Stimulated activated CD8-positive, alpha-beta memory T cell treated with anti-CD3 and anti-CD28 coated beads, Interleukin-15, amount 100 ng/mL, for 1 hour (primary cell): ENCODE measurements around the gene PRR20B.
"Not testable (repeated sequence)": the region's sequence is repeated elsewhere in the genome, so short reads cannot be mapped to it uniquely, and the experiment has no call there.

Source experiments
- DNase-seq: peaks from one replicate; pipeline ENCODE4 v3.0.0-alpha.2; 2020; ENCODE audit warnings: low read depth

The PRR20B gene

GRCh38 chr13:57147188-57147587 is at the start of gene PRR20B:
Gene PRR20B (plus strand): TSS chr13:57147488. CDS start chr13:57147875, 387 bp downstream.
- not testable (repeated sequence) for DNase-seq

- no peak for DNase-seq
These were observed 32.3 kb upstream of the PRR20B start for GRCh38 chr13:57114945-57115344.

- DNase-seq: no peak
These were observed 23.6 kb upstream of the PRR20B start for GRCh38 chr13:57123681-57124080.

GRCh38 chr13:57128909-57129308 is 18.4 kb upstream of the PRR20B start:
- no peak for DNase-seq

GRCh38 chr13:57136093-57136492 is 11.2 kb upstream of the PRR20B start:
- no peak for DNase-seq

- DNase-seq: no peak
These were observed 9.7 kb upstream of the PRR20B start for GRCh38 chr13:57137585-57137984.

- no peak for DNase-seq
These were observed 8.3 kb upstream of the PRR20B start for GRCh38 chr13:57138988-57139387.

- not testable (repeated sequence) for DNase-seq
These were observed 7.5 kb upstream of the PRR20B start for GRCh38 chr13:57139781-57140180.

- not testable (repeated sequence) for DNase-seq
These were observed 6.9 kb upstream of the PRR20B start, which contains the start of gene PRR20A for GRCh38 chr13:57140235-57140968. Gene PRR20A (plus strand): TSS chr13:57140918. CDS start chr13:57141305, 387 bp downstream.

GRCh38 chr13:57148106-57148505 is 818 bp downstream of the PRR20B start:
- peak; percentile 0 for DNase-seq

GRCh38 chr13:57153761-57154160 is 6.5 kb downstream of the PRR20B start, which contains the start of gene PRR20C:
Gene PRR20C (plus strand): TSS chr13:57154061. CDS start chr13:57154448, 387 bp downstream.
- DNase-seq: not testable (repeated sequence)

GRCh38 chr13:57160332-57160731 is 13.0 kb downstream of the PRR20B start, which contains the start of gene PRR20D:
Gene PRR20D (plus strand): TSS chr13:57160632. CDS start chr13:57161019, 387 bp downstream.
- DNase-seq: not testable (repeated sequence)

GRCh38 chr13:57166897-57167296 is 19.6 kb downstream of the PRR20B start, which contains the start of gene PRR20E:
Gene PRR20E (plus strand): TSS chr13:57167197. CDS start chr13:57167584, 387 bp downstream.
- DNase-seq: not testable (repeated sequence)

GRCh38 chr13:57191667-57192066 is 44.4 kb downstream of the PRR20B start:
- no peak for DNase-seq
